Measurements from ENCODE around the gene HOXA10.

The HOXA10 gene

GRCh38 chr7:27173956-27174873 lies at the start of gene HOXA10:
HOXA10 (minus strand) TSS chr7:27174320; CDS start chr7:27174306, 14 bp downstream.
- DNase-seq (ENCODE audit: low spot score) = no peak

- no peak for DNase-seq (ENCODE audit: low spot score)
Observed at GRCh38 chr7:27221201-27221797, 47.2 kb upstream of the HOXA10 start.

DNA sequence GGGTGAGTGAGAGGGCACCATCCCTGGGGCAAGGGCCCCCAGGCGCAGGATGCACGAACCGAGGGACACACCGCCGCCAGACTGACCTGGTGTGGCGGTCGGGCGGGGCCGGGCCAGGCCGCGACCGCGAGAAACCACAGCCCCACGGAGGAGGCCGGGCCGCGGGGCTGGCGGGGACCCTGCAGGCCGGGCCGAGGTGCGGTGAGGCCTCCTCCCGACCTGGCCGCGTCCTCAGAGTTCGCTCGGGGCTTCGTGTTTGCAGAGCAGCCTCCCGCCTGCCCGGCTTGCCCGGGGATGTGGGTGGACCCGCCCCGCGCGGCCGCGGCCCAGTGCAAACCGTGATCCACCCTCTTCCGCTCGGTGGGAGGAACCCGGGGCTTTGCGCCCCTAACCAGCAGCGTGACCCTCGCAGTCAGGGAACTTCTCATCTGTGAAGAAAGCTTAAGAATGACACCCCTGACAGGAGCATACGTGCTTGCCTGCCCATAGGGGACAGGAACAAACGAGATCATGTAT lies 46.4 kb upstream of the HOXA10 start:
- DNase-seq (ENCODE audit: low spot score) = no peak

DNA sequence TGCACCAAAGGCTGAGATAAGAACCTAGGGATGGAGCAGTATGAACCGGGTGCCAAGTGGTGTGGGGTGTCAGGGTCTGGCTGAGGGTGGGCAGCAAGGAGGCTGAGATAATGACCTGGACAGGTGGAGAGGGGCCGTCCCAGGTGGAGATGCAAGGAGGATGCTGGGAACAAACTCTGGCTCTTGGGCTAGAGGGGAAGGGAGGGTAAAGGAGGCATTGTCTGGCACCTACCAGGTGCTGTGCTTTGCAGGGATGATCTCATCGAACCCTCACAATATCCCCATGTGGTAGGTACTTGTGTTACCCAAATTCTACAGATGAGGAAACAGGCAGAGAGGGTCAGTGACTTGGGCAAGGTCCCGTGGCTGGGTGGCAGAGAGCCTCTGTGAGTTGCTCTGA lies 45.7 kb upstream of the HOXA10 start:
- DNase-seq (ENCODE audit: low spot score) = no peak

GRCh38 chr7:27217951-27218350 lies 43.8 kb upstream of the HOXA10 start:
- no peak for DNase-seq (ENCODE audit: low spot score)

DNA sequence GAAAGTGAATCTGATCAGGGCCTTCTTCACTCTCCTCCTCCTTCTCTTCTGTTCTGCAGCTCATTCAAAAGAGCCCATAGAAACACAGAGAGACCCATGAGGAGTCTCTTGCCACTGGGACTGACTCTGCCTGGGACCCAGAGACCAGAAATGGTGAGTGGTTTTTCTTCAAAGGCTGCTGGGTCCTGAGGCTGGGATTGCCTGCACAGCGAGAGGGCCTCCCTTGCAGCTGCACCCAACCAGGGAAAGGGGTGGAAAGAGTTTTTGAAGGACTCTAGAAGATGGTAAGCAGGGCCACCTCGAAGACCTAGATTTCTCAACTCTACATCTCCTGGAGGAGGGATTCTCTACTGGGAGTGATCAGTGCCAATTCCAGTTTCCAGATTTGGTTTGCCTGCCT lies 41.2 kb upstream of the HOXA10 start:
- DNase-seq (ENCODE audit: low spot score) = no peak

- no peak for DNase-seq (ENCODE audit: low spot score)
Observed at GRCh38 chr7:27214239-27214950, 40.3 kb upstream of the HOXA10 start.

DNA sequence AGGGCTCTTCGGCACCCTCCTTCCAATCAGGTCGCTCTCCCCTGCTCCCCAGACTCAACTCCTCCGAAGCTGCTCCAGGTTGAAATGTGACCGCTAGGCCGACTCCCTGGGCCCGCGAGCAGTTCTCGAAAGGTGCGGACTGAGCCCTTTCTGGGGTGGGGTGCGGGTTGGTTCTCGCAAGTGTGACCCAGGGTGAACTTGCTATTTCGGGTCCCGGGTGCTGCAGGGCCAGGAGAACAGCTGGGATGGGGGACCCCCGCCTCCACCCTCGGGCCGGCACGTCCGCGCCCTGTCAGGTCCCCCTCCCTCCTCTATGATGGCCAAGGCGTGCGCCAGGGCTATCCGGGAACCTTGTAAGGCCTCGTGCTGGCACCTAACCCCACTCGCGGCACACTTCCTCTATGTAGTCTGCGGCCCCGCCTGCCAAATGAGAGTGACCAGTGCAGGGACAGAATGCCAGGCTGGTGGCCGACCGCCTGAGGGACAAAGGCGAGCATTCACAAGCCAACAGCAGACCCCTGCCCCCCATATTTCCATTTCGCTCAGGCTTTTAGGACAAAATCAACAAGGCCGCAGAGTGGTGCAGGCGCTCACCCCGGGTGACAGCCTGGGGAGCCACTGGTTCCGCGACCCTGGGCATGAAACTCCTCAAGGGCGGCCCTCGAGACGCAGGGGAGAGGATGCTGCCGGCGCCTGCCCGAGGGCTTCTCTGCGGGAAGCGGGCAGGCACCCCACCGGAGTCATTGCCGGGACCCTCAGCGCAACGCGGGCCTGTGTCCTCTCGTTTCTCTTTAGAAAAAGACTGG lies 39.5 kb upstream of the HOXA10 start:
- DNase-seq (ENCODE audit: low spot score) = no peak

- DNase-seq (ENCODE audit: low spot score) = no peak
Observed at GRCh38 chr7:27212497-27213432, 38.6 kb upstream of the HOXA10 start.

DNA sequence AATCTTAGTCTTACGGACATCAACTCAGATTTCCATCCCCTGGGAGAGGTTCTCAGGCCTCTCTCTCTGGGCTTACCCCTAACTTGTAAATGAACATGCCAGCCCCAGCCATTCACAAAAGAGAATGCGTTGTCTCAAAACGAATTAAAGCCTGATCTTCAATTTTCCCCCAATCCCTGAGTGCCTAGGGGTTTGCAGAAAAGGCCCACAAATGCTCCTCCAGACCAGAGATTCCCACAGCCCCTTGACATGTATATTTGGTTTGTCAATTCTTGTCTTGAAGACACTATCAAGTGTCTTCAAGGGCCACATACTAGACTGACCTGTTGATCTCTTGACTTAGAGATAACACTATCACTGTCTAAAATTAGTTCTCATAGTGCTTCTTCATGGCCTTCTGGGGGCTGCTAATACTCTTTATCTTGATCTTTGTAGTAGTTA lies 37.7 kb upstream of the HOXA10 start:
- no peak for DNase-seq (ENCODE audit: low spot score)

DNA sequence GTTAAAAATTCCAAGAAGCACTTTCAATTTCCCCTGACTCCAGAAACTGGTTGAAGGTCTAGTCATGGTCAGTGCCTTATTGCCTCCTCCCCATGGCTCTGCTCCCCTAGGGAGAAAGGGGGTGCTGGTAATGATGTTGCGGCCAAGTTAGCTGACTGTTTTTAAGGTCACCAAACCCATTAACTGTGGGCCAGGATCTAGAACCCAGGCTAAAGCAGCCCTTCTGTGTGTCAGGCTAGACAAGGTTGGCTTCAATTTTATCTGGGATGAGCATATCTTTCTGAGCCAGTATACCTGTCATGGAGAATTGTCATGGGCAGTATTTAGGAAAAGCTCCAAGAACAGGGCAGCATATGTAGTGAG lies 36.9 kb upstream of the HOXA10 start:
- DNase-seq (ENCODE audit: low spot score) = no peak

DNA sequence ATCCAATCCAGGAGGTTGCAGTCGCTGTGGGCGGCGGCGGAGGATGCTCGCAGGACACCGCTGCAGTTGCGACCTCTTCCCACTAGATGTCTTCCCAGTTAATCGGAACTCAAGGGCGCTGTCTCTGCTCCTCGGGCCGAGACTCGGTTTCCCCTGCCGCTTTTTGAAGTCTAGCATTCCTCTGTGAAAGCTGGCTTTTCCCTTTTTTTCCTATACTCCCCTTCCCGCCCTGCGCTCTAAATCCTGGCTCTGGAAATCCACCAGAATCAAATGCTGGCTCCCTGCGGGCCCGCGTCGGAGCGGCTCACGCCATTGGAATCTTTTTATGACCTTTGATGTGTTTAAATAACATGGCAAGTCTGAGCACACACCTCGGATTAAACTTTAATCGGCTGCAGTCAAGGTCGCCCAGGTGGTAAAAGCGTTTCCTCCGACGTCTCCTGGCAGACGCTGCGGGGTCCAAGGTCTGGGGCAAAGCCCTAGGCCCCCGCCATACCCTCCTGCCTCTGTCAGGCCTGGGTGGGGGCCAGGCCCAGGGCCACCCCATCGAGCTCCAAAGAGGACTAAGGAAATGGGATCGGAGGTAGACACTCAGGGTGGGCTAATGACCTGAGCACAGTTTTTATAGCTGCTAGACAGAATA lies 36.4 kb upstream of the HOXA10 start:
- DNase-seq (ENCODE audit: low spot score) = peak; percentile 22

DNA sequence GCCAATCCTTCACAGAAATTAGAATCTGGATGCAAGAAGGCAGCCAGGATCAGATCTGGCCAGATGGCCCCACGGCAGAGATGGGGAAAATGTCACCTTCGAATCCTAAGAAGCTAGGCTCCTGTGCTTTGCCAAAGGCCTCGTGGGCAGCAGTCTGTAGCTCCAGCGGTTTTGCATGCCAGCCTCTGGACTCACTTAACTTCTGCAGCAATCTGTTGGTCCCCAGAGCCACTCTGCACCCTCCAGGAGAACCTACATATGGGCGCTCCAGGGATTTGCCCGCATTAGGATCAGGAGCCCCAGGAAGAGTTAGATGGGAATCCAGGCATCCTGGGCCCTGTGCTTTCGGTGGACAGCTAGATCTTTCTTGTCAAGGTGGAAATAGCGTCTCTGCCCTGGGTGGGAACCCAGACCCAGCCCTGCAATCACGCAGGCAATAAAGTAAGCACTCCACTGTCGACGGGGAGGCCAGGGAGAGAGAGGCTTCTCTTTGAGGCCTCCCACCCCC lies 35.9 kb upstream of the HOXA10 start:
- no peak for DNase-seq (ENCODE audit: low spot score)

DNA sequence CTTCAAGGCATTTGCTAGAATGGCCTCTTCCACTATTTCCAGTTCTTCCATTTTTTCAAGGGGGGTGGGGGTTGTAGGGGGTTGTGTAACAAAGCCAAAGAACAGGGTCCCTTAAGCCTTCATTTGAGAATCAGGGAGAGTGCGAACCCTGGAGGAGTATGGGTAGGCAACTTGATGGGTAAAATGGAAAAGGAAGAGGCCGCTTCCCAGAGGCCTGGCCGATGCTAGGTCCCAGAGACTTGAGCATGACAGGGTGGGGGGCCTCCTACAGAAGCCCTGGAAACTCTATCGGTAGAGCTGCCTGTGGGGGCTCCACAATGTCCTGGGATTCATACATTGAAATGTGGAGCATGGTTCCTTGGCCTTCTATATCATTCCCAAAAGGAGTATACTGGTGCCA lies 34.9 kb upstream of the HOXA10 start:
- DNase-seq (ENCODE audit: low spot score) = no peak

DNA sequence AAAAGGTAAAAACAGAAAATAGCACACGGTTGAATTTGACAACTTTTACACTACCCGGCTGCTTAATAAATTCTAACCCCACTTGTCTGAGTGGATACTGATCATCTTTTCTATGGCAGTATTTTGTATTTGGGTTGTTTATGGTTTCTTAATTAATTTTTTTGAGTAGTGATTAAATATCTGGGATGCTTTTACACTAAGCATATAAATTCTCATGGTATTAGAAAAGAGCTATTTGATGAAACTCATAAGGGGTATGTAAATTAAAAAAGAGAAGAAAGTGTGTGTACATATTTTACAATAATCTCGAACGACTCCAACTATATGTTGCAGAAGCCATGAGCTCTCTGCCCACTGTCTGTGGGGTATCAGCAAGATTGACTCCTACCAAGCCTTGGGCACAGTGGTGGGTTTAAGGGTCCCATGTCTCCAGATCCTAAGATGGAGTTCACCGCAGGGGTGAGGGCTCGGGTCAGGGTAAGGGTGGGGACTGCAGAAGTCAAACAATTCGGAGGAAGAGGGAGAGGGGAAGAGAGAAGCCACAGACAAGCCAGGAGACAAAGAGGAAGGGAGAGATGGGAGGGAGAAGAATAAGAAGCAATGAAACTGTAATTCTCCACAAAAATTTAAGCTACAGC lies 33.3 kb upstream of the HOXA10 start:
- DNase-seq (ENCODE audit: low spot score) = no peak

GRCh38 chr7:27205325-27206280 lies 31.5 kb upstream of the HOXA10 start:
- no peak for DNase-seq (ENCODE audit: low spot score)

GRCh38 chr7:27204851-27205322 lies 30.8 kb upstream of the HOXA10 start:
- DNase-seq (ENCODE audit: low spot score) = no peak

- DNase-seq (ENCODE audit: low spot score) = no peak
Observed at GRCh38 chr7:27203964-27204594, 30.0 kb upstream of the HOXA10 start.
